ENCODE measurements around the gene FAM50B.

The FAM50B gene

GRCh38 chr6:3849681-3850450, 693 bp downstream of the FAM50B start:
- TF ChIP-seq ZFX (IDR thresholded peaks at IDR 0.05) = peak; percentile 52; the same call in 1 of the 2 replicates
- TF ChIP-seq CTCF (conservative IDR thresholded peaks at IDR 0.05) = no peak
- peak overlapping the region; percentile 64 for H3K27ac ChIP-seq

GRCh38 chr6:3850451-3851203, 1.5 kb downstream of the FAM50B start:
- TF ChIP-seq ZFX (IDR thresholded peaks at IDR 0.05) = no peak
- no peak for TF ChIP-seq CTCF (conservative IDR thresholded peaks at IDR 0.05)

GRCh38 chr6:3851839-3852238, 2.7 kb downstream of the FAM50B start:
- TF ChIP-seq ZFX (IDR thresholded peaks at IDR 0.05) = no peak
- no peak for TF ChIP-seq CTCF (conservative IDR thresholded peaks at IDR 0.05)
- no peak overlapping the region for H3K27ac ChIP-seq

More at GRCh38 chr6:3850451-3851203, 1.5 kb downstream of the FAM50B start:
- no peak overlapping the region for H3K27ac ChIP-seq

- no peak overlapping the region for H3K27ac ChIP-seq
- TF ChIP-seq ZFX (IDR thresholded peaks at IDR 0.05) (no peak), CTCF (conservative IDR thresholded peaks at IDR 0.05) (no peak)
Observed at GRCh38 chr6:3852391-3852790, 3.2 kb downstream of the FAM50B start.

- H3K27ac ChIP-seq = no peak overlapping the region
- TF ChIP-seq ZFX (IDR thresholded peaks at IDR 0.05) (no peak), CTCF (conservative IDR thresholded peaks at IDR 0.05) (no peak)
Observed at GRCh38 chr6:3855866-3856265, 6.7 kb downstream of the FAM50B start.

GRCh38 chr6:3856576-3856975, 7.4 kb downstream of the FAM50B start:
- TF ChIP-seq CTCF (conservative IDR thresholded peaks at IDR 0.05) (no peak), ZFX (IDR thresholded peaks at IDR 0.05) (no peak)
- H3K27ac ChIP-seq = no peak overlapping the region
